OCI-LY3 (cell line): ENCODE data around the gene VPS8.

Source experiments
- H2AFZ ChIP-seq: fragments of 200-600, 300-600 bp; shearing (Covaris generic); 2 replicates; pipeline ENCODE4 v1.6.0; 2014; ENCODE audit warnings: antibody characterized with exemption, low read depth, low read length
- H3K27ac ChIP-seq: fragments of 200-600, 300-600 bp; sonication (generic); 2 replicates; pipeline ENCODE4 v1.5.1; 2014; ENCODE audit warnings: mild to moderate bottlenecking, low read length, moderate library complexity, mixed read lengths
- H3K27me3 ChIP-seq: fragments of 200-600, 300-600 bp; sonication (generic); 2 replicates; pipeline ENCODE4 v1.6.1; 2014; ENCODE audit warnings: low read depth, low read length, mixed read lengths
- H3K36me3 ChIP-seq: fragments of 200-600, 300-600 bp; sonication (generic); replicated peaks from 2 replicates; pipeline ENCODE3; 2014; ENCODE audit warnings: low read depth, low read length, mixed read lengths
- H3K4me1 ChIP-seq: fragments of 300-600, 200-600 bp; sonication (generic); 2 replicates; pipeline ENCODE4 v1.6.1; 2014; ENCODE audit warnings: low read length, mixed read lengths
- H3K4me2 ChIP-seq: fragments of 200-600, 300-600 bp; sonication (generic); 2 replicates; pipeline ENCODE4 v1.6.1; 2014; ENCODE audit warnings: low read length, mixed read lengths
- H3K4me3 ChIP-seq: fragments of 300-600, 200-600 bp; sonication (generic); 2 replicates; pipeline ENCODE4 v1.5.1; 2014; ENCODE audit warnings: antibody characterized with exemption, mild to moderate bottlenecking, low read length, moderate library complexity
- H3K79me2 ChIP-seq: fragments of 300-600, 200-600 bp; shearing (Covaris generic); 2 replicates; pipeline ENCODE4 v1.6.1; 2014; ENCODE audit warnings: mild to moderate bottlenecking, low read length, mixed read lengths
- H3K9ac ChIP-seq: fragments of 300-600, 200-600 bp; shearing (Covaris generic); 2 replicates; pipeline ENCODE4 v1.6.0; 2014; ENCODE audit warnings: mild to moderate bottlenecking, low read length, moderate library complexity
- H3K9me3 ChIP-seq: fragments of 200-600, 300-600 bp; shearing (Covaris generic); 2 replicates; pipeline ENCODE4 v1.6.1; 2014; ENCODE audit warnings: low read length, mixed read lengths; ENCODE audit not compliant: insufficient read depth
- H4K20me1 ChIP-seq: fragments of 200-600, 300-600 bp; sonication (generic); 2 replicates; pipeline ENCODE4 v1.6.1; 2016; ENCODE audit warnings: low read length, mixed read lengths; ENCODE audit not compliant: insufficient read depth
- CTCF ChIP-seq: fragments of 200-600, 300-600 bp; sonication (generic); IDR thresholded peaks from 2 replicates; pipeline ENCODE4 v1.5.1; 2014; ENCODE audit warnings: antibody characterized with exemption, low read length, low read depth
- EZH2phosphoT487 ChIP-seq: fragments of 200-600 bp; shearing (Covaris generic); IDR thresholded peaks from 2 replicates; pipeline ENCODE4 v1.6.1; 2018; ENCODE audit warnings: antibody characterized with exemption, mixed run types, low read depth

Gene VPS8

DNA sequence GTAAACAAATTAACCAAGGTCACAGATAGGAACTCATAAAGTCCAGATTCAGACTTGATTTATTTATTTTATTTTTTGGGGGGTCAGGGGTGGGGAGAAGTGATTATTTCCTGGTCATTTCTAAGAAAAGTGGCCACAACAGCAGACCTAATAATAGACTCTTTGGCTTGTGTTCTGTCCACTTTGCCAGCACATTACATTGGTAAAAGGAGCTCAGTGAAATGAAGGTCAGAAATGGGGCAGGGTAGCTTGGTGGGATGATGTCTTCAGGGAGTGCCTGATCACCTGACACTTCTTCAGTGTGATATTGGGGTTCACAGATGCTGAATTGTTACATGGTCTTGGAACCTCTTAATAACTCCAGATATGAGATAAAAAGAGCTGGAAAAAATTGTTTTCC lies 10.1 kb downstream of the VPS8 start:
- no peak for TF ChIP-seq CTCF
- TF ChIP-seq EZH2phosphoT487 = no peak
- Histone ChIP-seq H3K4me2 (no peak overlapping the region), H4K20me1 (no peaks in the 10 kb centered on the region), H3K79me2 (no peaks in the 10 kb centered on the region), H3K4me3 (no peak overlapping the region), H2AFZ (no peak overlapping the region), H3K9ac (no peak overlapping the region), H3K36me3 (no peaks in the 10 kb centered on the region), H3K27ac (no peak overlapping the region), H3K27me3 (no peaks in the 10 kb centered on the region), H3K4me1 (peaks cover 9% of the 10 kb centered on the region), H3K9me3 (no peaks in the 10 kb centered on the region)

DNA sequence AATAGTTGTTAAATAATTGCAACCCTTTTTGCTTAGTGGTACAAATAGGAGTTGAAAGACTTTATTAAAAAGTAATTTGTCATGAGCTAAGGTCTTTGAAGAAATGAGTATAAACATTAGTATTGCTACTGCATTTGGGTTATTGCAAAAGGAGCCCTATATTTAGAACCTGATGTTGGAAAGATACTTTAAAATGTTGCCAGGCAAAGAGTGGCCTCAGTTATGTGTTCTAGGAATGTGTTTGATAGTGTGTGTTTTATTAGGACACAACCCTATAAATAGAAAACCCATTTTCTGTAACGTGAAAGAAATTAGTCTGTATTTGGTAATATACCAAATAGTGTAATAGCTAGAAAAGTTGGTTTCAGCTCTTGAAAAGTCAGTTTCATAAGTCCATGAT lies 10.7 kb downstream of the VPS8 start:
- H3K36me3 ChIP-seq = no peaks in the 10 kb centered on the region
- peaks cover 9% of the 10 kb centered on the region for H3K4me1 ChIP-seq
- no peaks in the 10 kb centered on the region for H4K20me1 ChIP-seq
- no peak overlapping the region for H3K4me3 ChIP-seq
- H3K9me3 ChIP-seq = no peaks in the 10 kb centered on the region
- no peak overlapping the region for H3K27ac ChIP-seq
- no peak overlapping the region for H3K9ac ChIP-seq
- no peaks in the 10 kb centered on the region for H3K79me2 ChIP-seq
- TF ChIP-seq EZH2phosphoT487 = no peak
- TF ChIP-seq CTCF = no peak
- H2AFZ ChIP-seq = no peak overlapping the region
- H3K27me3 ChIP-seq = no peaks in the 10 kb centered on the region
- H3K4me2 ChIP-seq = no peak overlapping the region

- H3K36me3 ChIP-seq = no peaks in the 10 kb centered on the region
These were observed 12.0 kb downstream of the VPS8 start for GRCh38 chr3:184823990-184824389.

DNA sequence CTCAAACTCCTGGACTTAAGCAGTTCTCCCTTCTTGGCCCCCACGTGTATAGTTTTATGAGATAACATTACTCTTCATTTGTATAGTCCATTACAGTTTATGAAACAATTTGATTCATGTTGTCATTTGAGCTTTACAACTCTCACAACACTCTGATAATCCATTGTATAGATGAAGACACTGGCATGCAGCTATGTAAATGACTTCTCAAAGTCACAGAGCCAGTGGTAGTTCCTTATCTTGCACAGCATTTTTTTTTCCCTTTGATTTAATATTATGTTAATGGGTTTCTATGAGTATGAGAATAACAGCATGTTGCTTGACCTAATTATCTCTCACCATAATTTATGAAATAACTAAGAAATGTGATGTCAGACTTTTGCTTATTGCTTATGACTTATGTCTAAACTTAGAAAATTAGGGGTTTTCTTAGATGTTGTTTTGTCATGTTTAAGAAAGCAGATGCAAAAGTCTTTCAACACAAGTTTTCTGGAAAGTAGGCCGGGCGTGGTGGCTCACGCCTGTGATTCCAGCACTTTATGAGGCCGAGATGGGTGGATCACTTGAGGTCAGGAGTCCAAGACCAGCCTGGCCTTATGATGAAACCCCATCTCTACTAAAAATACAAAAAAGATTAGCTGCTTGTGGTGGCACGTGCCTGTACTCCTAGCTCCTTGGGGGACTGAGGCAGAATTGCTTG lies 13.3 kb downstream of the VPS8 start:
- Histone ChIP-seq H3K9ac (no peak overlapping the region), H4K20me1 (no peaks in the 10 kb centered on the region), H3K4me3 (no peak overlapping the region), H3K9me3 (no peaks in the 10 kb centered on the region), H3K27me3 (no peaks in the 10 kb centered on the region), H3K4me1 (peaks cover 6% of the 10 kb centered on the region), H3K27ac (no peak overlapping the region), H2AFZ (no peak overlapping the region), H3K4me2 (no peak overlapping the region), H3K79me2 (no peaks in the 10 kb centered on the region), H3K36me3 (no peaks in the 10 kb centered on the region)
- TF ChIP-seq CTCF = no peak
- TF ChIP-seq EZH2phosphoT487 = no peak

More at GRCh38 chr3:184823990-184824389, 12.0 kb downstream of the VPS8 start:
- H4K20me1 ChIP-seq = no peaks in the 10 kb centered on the region
- no peaks in the 10 kb centered on the region for H3K27me3 ChIP-seq
- H3K4me1 ChIP-seq = peaks cover 9% of the 10 kb centered on the region
- H3K79me2 ChIP-seq = no peaks in the 10 kb centered on the region
- TF ChIP-seq EZH2phosphoT487 = no peak
- TF ChIP-seq CTCF = no peak
- no peak overlapping the region for H3K27ac ChIP-seq
- H3K4me3 ChIP-seq = no peak overlapping the region
- H3K9ac ChIP-seq = no peak overlapping the region
- no peak overlapping the region for H3K4me2 ChIP-seq
- H2AFZ ChIP-seq = no peak overlapping the region
- H3K9me3 ChIP-seq = no peaks in the 10 kb centered on the region
